HEK293T (cell line): ENCODE data around the gene VWA3B.
"Not testable (repeated sequence)": the region's sequence is repeated elsewhere in the genome, so short reads cannot be mapped to it uniquely, and the experiment has no call there.

Source experiments
- CTCF ChIA-PET: fragments of 350-600 bp; formaldehyde crosslinking; extraction: SDS; loops from one replicate; lab custom pipeline; 2021; ENCODE audit warnings: antibody characterized with exemption, inconsistent platforms; lab: Yijun Ruan, JAX
- POLR2A ChIA-PET: fragments of 350-600 bp; formaldehyde crosslinking; extraction: SDS; loops from one replicate; lab custom pipeline; 2020; ENCODE audit warnings: antibody characterized with exemption, inconsistent platforms; lab: Yijun Ruan, JAX
- DNase-seq: peaks from one replicate; pipeline ENCODE4 v3.0.0; 2012; ENCODE audit warnings: mixed read lengths; ENCODE audit errors: extremely low spot score
- ARNT ChIP-seq: fragments of 450-650 bp; IDR thresholded peaks from 2 replicates; pipeline ENCODE4 v1.6.1; 2017; ENCODE audit warnings: mild to moderate bottlenecking
- BHLHE40 ChIP-seq: fragments of 450-650 bp; IDR thresholded peaks from 2 replicates; pipeline ENCODE4 v1.6.1; 2016; ENCODE audit warnings: mild to moderate bottlenecking, moderate library complexity, borderline replicate concordance
- CTBP1 ChIP-seq: fragments of 450-650 bp; IDR thresholded peaks from 2 replicates; pipeline ENCODE4 v1.6.1; 2016; ENCODE audit warnings: borderline replicate concordance
- ELF4 ChIP-seq: fragments of 450-650 bp; IDR thresholded peaks from 2 replicates; pipeline ENCODE4 v1.6.1; 2017; ENCODE audit warnings: antibody characterized with exemption
- FOXA1 ChIP-seq: fragments of 450-650 bp; IDR thresholded peaks from 2 replicates; pipeline ENCODE4 v1.6.1; 2016; ENCODE audit warnings: mild to moderate bottlenecking
- FOXK2 ChIP-seq: fragments of 450-650 bp; IDR thresholded peaks from 2 replicates; pipeline ENCODE4 v1.6.1; 2016; ENCODE audit warnings: mild to moderate bottlenecking
- FOXM1 ChIP-seq: fragments of 450-650 bp; IDR thresholded peaks from 2 replicates; pipeline ENCODE4 v1.6.1; 2017; ENCODE audit warnings: mild to moderate bottlenecking, borderline replicate concordance
- HDGF ChIP-seq: fragments of 450-650 bp; IDR thresholded peaks from 2 replicates; pipeline ENCODE4 v1.6.1; 2017; ENCODE audit warnings: antibody characterized with exemption, borderline replicate concordance
- L3MBTL2 ChIP-seq: fragments of 450-650 bp; conservative IDR thresholded peaks from 2 replicates; pipeline ENCODE4 v1.6.1; 2016; ENCODE audit warnings: mild to moderate bottlenecking
- LEF1 ChIP-seq: fragments of 450-650 bp; IDR thresholded peaks from 2 replicates; pipeline ENCODE4 v1.6.1; 2017; ENCODE audit warnings: mild to moderate bottlenecking, borderline replicate concordance
- NFRKB ChIP-seq: fragments of 450-650 bp; IDR thresholded peaks from 2 replicates; pipeline ENCODE4 v1.6.1; 2016; ENCODE audit warnings: mild to moderate bottlenecking, moderate library complexity
- PKNOX1 ChIP-seq: fragments of 450-650 bp; IDR thresholded peaks from 2 replicates; pipeline ENCODE4 v1.6.1; 2016
- SP1 ChIP-seq: fragments of 450-650 bp; IDR thresholded peaks from 2 replicates; pipeline ENCODE4 v1.6.1; 2017
- SUZ12 ChIP-seq: fragments of 450-650 bp; IDR thresholded peaks from 2 replicates; pipeline ENCODE4 v1.6.1; 2016; ENCODE audit warnings: mild to moderate bottlenecking
- TARDBP ChIP-seq: fragments of 450-650 bp; IDR thresholded peaks from 2 replicates; pipeline ENCODE4 v1.6.1; 2016
- ZNF384 ChIP-seq: fragments of 450-650 bp; IDR thresholded peaks from 2 replicates; pipeline ENCODE4 v1.6.1; 2016

Gene VWA3B

GRCh38 chr2:98297817-98298682, 211.1 kb downstream of the VWA3B start:
- TF ChIP-seq FOXM1 (no peak), SP1 (no peak), SUZ12 (no peak), PKNOX1 (no peak), TARDBP (no peak), L3MBTL2 (no peak), ZNF384 (no peak), CTBP1 (no peak), NFRKB (no peak), ARNT (no peak), HDGF (no peak)
- DNase-seq, result no peak
- CTCF ChIA-PET, result no interaction called here
- POLR2A ChIA-PET, result no interaction called here

GRCh38 chr2:98298683-98299164, 211.8 kb downstream of the VWA3B start:
- ChIA-PET CTCF (no interaction called here), POLR2A (no interaction called here)
- TF ChIP-seq FOXM1 (no peak), HDGF (no peak), ELF4 (no peak), SUZ12 (no peak), FOXA1 (no peak), TARDBP (no peak), CTBP1 (no peak), ARNT (no peak), PKNOX1 (no peak), NFRKB (no peak), FOXK2 (no peak), L3MBTL2 (no peak), BHLHE40 (no peak), SP1 (no peak), LEF1 (no peak), ZNF384 (no peak)
- DNase-seq, result no peak

- no peak for DNase-seq
- POLR2A ChIA-PET, result no interaction called here
- no peak for TF ChIP-seq NFRKB
- CTCF ChIA-PET, result no interaction called here
Observed at GRCh38 chr2:98299211-98299905, 212.4 kb downstream of the VWA3B start.

- no peak for DNase-seq
- ChIA-PET CTCF (no interaction called here), POLR2A (no interaction called here)
- TF ChIP-seq PKNOX1, result no peak
- TF ChIP-seq L3MBTL2, result no peak
- TF ChIP-seq SP1, result no peak
- TF ChIP-seq FOXM1, result no peak
- TF ChIP-seq ELF4, result no peak
- TF ChIP-seq ARNT, result no peak
- no peak for TF ChIP-seq CTBP1
- no peak for TF ChIP-seq FOXA1
- TF ChIP-seq NFRKB, result no peak
- TF ChIP-seq HDGF, result no peak
- no peak for TF ChIP-seq SUZ12
- no peak for TF ChIP-seq BHLHE40
- no peak for TF ChIP-seq FOXK2
- no peak for TF ChIP-seq TARDBP
- no peak for TF ChIP-seq ZNF384
- no peak for TF ChIP-seq LEF1
Observed at GRCh38 chr2:98300141-98300874, 213.3 kb downstream of the VWA3B start.

GRCh38 chr2:98301469-98301868, 214.5 kb downstream of the VWA3B start:
- TF ChIP-seq PKNOX1 (no peak), BHLHE40 (no peak), ARNT (no peak), ELF4 (no peak), L3MBTL2 (no peak), ZNF384 (no peak), SUZ12 (no peak), CTBP1 (no peak), LEF1 (no peak), FOXA1 (no peak), SP1 (no peak), HDGF (no peak), FOXK2 (no peak), FOXM1 (no peak), TARDBP (no peak), NFRKB (no peak)
- DNase-seq, result no peak
- ChIA-PET CTCF (no interaction called here), POLR2A (no interaction called here)

- DNase-seq, POLR2A ChIA-PET, CTCF ChIA-PET: not testable (repeated sequence)
Observed at GRCh38 chr2:98307131-98307696, 220.2 kb downstream of the VWA3B start.
